Brain microvascular endothelial cell (primary cell): ENCODE data around the gene HK2.
A peak's percentile ranks its signal among the peaks of the same experiment; 100 is the strongest.

Source experiments
- DNase-seq: peaks from one replicate; pipeline ENCODE4 v3.0.0-alpha.2; 2020
- H3K27ac ChIP-seq: fragments of 250-450 bp; sonication (Bioruptor Pico); 2 replicates; pipeline ENCODE4 v1.5.1; 2020; ENCODE audit warnings: mild to moderate bottlenecking, moderate library complexity
- H3K27me3 ChIP-seq: fragments of 250-450 bp; sonication (Bioruptor Pico); replicated peaks from 2 replicates; pipeline ENCODE4 v1.5.1; 2020; ENCODE audit warnings: mild to moderate bottlenecking
- H3K36me3 ChIP-seq: fragments of 250-450 bp; sonication (Bioruptor Pico); replicated peaks from 2 replicates; pipeline ENCODE4 v1.5.1; 2020; ENCODE audit warnings: mild to moderate bottlenecking
- H3K4me3 ChIP-seq: 2 replicates; pipeline ENCODE4 v1.5.1; 2011; ENCODE audit warnings: low read depth, mild to moderate bottlenecking, control low read depth, low read length, moderate library complexity
- CTCF ChIP-seq: IDR thresholded peaks from 2 replicates; pipeline ENCODE4 v1.5.1; 2011; ENCODE audit warnings: low read depth, mild to moderate bottlenecking, moderate library complexity, low read length, control low read depth, inconsistent platforms; ENCODE audit errors: missing control alignments
- in situ Hi-C: cut with HindIII; loops from 2 replicates; pipeline ENCODE4 v1.10.0; 2017; ENCODE audit warnings: low sequenced_read_pairs, low pct_ligation_motif_present

Gene HK2

DNA sequence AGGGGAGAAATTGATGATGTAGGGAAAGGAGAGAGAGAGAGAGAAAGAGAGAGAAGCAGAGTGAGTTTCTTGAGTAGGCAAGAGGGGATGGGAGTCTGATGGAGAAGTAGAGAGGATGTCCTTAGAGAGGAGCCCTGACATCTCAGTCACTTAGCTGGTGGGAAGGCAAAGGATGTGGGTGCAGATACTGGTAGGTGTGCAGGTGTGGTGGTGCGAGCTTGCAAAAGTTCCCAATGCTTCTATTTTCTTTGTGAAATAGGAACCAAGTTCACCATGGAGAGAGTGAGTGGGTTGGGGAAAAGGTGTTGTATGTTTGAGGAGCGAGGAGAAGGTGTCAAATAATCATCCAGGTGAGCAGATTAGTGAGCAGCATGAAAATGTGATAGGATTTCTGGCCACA, 98.0 kb downstream of the HK2 start:
- TF ChIP-seq CTCF = no peak
- in situ Hi-C loops = no loop called here
- Histone ChIP-seq H3K4me3 (no peak overlapping the region), H3K27me3 (no peaks in the 10 kb centered on the region), H3K27ac (no peak overlapping the region), H3K36me3 (no peaks in the 10 kb centered on the region)
- no peak for DNase-seq

GRCh38 chr2:74935975-74936391, 102.1 kb downstream of the HK2 start:
- no peak overlapping the region for H3K4me3 ChIP-seq
- H3K27me3 ChIP-seq = no peaks in the 10 kb centered on the region
- no peak overlapping the region for H3K27ac ChIP-seq
- H3K36me3 ChIP-seq = no peaks in the 10 kb centered on the region
- no peak for TF ChIP-seq CTCF
- DNase-seq = peak; percentile 7
- in situ Hi-C loops = no loop called here

- H3K27ac ChIP-seq = no peak overlapping the region
- H3K4me3 ChIP-seq = no peak overlapping the region
- in situ Hi-C loops = no loop called here
- H3K36me3 ChIP-seq = no peaks in the 10 kb centered on the region
- no peak for TF ChIP-seq CTCF
- no peaks in the 10 kb centered on the region for H3K27me3 ChIP-seq
- DNase-seq = no peak
Measured at GRCh38 chr2:74937221-74937880, 103.4 kb downstream of the HK2 start.

DNA sequence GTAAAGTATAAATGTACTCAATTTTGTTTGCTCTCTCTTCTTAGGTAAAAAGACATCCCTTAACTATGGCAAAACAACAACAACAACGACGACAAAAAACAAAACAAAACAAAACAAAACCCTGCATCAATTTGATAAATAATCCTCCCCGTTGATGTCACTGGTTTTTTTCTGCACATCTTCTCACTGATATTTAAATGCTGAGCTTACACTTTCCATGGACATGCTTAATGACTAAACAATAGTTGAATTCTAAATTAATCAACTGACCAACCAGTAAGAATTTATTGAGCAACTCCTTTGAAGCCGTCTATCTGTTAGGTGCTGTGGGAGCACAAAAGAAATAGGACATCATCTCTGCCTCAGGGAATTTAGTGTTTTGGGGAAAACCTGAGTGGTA, 104.3 kb downstream of the HK2 start:
- no peak for DNase-seq
- H3K36me3 ChIP-seq = no peaks in the 10 kb centered on the region
- no peak overlapping the region for H3K4me3 ChIP-seq
- in situ Hi-C loops = no loop called here
- TF ChIP-seq CTCF = no peak
- no peaks in the 10 kb centered on the region for H3K27me3 ChIP-seq
- H3K27ac ChIP-seq = no peak overlapping the region

GRCh38 chr2:74939919-74940812, 106.2 kb downstream of the HK2 start:
- no peak overlapping the region for H3K27ac ChIP-seq
- no peak overlapping the region for H3K4me3 ChIP-seq
- in situ Hi-C loops = no loop called here
- H3K27me3 ChIP-seq = no peaks in the 10 kb centered on the region
- TF ChIP-seq CTCF = no peak
- no peaks in the 10 kb centered on the region for H3K36me3 ChIP-seq
- DNase-seq = no peak
